PFSK-1 (cell line): Measurements from ENCODE around the gene SF1.

Experiments used
- POLR2AphosphoS5 ChIP-seq: IDR thresholded peaks from 2 replicates; pipeline ENCODE4 v1.6.1; 2012; ENCODE audit warnings: low read depth, mild to moderate bottlenecking, control low read depth, low read length, moderate library complexity
- SIN3A ChIP-seq: IDR thresholded peaks from 2 replicates; pipeline ENCODE4 v1.6.1; 2012; ENCODE audit warnings: mild to moderate bottlenecking, low read length, moderate library complexity, borderline replicate concordance; ENCODE audit not compliant: insufficient read depth

GRCh38 chr11:64826578-64827450 is 48.5 kb upstream of the SF1 start:
- TF ChIP-seq POLR2AphosphoS5: no peak
- no peak for TF ChIP-seq SIN3A
